HepG2 (cell line): ENCODE results near the gene AFDN. TPM values are rescaled to one million over a fixed set of nuclear protein-coding genes. Genes with fewer than 3 reads are reported as not detected.

Experiments
- AKNA ChIP-seq: sonication (generic); formaldehyde crosslinking; IDR thresholded peaks from 2 replicates; pipeline ENCODE4 v1.4.0; 2020; ENCODE audit warnings: missing genetic modification reagents, borderline replicate concordance
- BATF2 ChIP-seq: sonication (generic); formaldehyde crosslinking; IDR thresholded peaks from 2 replicates; pipeline ENCODE4 v1.8.0; 2022; ENCODE audit warnings: mild to moderate bottlenecking, missing genetic modification reagents, moderate library complexity
- GTF2F1 ChIP-seq: fragments of 150-350 bp; IDR thresholded peaks from 2 replicates; pipeline ENCODE4 v1.6.1; 2014; ENCODE audit warnings: low read length
- MED13 ChIP-seq: sonication (generic); formaldehyde crosslinking; IDR thresholded peaks from 2 replicates; pipeline ENCODE4 v1.5.0; 2020; ENCODE audit warnings: missing genetic modification reagents
- MTA3 ChIP-seq: sonication (generic); formaldehyde crosslinking; IDR thresholded peaks from 2 replicates; pipeline ENCODE4 v1.4.0; 2020; ENCODE audit warnings: missing genetic modification reagents
- NCOA5 ChIP-seq: sonication (generic); formaldehyde crosslinking; IDR thresholded peaks from 2 replicates; pipeline ENCODE4 v1.4.0; 2020; ENCODE audit warnings: missing genetic modification reagents
- PRDM4 ChIP-seq: sonication (generic); formaldehyde crosslinking; IDR thresholded peaks from 2 replicates; pipeline ENCODE4 v1.9.0; 2021; ENCODE audit warnings: missing genetic modification reagents, borderline replicate concordance
- REL ChIP-seq: sonication (generic); formaldehyde crosslinking; conservative IDR thresholded peaks from 2 replicates; pipeline ENCODE4 v1.8.0; 2022; ENCODE audit warnings: mild to moderate bottlenecking, missing genetic modification reagents, moderate library complexity
- SSRP1 ChIP-seq: IDR thresholded peaks from 2 replicates; pipeline ENCODE4 v1.6.1; 2016; ENCODE audit warnings: control low read depth
- TFDP2 ChIP-seq: sonication (generic); formaldehyde crosslinking; IDR thresholded peaks from 2 replicates; pipeline ENCODE4 v1.4.0; 2020; ENCODE audit warnings: missing genetic modification reagents
- ZNF34 ChIP-seq: sonication (generic); formaldehyde crosslinking; IDR thresholded peaks from 2 replicates; pipeline ENCODE4 v1.4.0; 2020; ENCODE audit warnings: mild to moderate bottlenecking, missing genetic modification reagents, borderline replicate concordance
- ZNF44 ChIP-seq: sonication (generic); formaldehyde crosslinking; IDR thresholded peaks from 2 replicates; pipeline ENCODE4 v1.5.1; 2020; ENCODE audit warnings: mild to moderate bottlenecking, missing genetic modification reagents
- ZNF660 ChIP-seq: sonication (generic); formaldehyde crosslinking; IDR thresholded peaks from 2 replicates; pipeline ENCODE4 v1.5.1; 2020; ENCODE audit warnings: mild to moderate bottlenecking, low read depth, missing genetic modification reagents, borderline replicate concordance
- ZNF792 ChIP-seq: IDR thresholded peaks from 2 replicates; pipeline ENCODE4 v1.6.1; 2016
- ZNF850 ChIP-seq: sonication (generic); formaldehyde crosslinking; conservative IDR thresholded peaks from 2 replicates; pipeline ENCODE4 v1.9.0; 2021; ENCODE audit warnings: mild to moderate bottlenecking, missing genetic modification reagents
- ZXDC ChIP-seq: sonication (generic); formaldehyde crosslinking; IDR thresholded peaks from 2 replicates; pipeline ENCODE4 v1.5.0; 2020; ENCODE audit warnings: mild to moderate bottlenecking, missing genetic modification reagents
- polyA plus RNA-seq, 8 experiments: library from polyadenylated mRNA; depleted of rRNA in 3 of 8; stranded (reverse) in 7 of 8; unstranded in 1 of 8; fragments of >200 nt; fragmentation: Illumina TruSeq in 4 of 8; extraction: Trizol in 4 of 8; gene quantifications; 2 replicates each; pipeline versions ENCODE4 v1.2.1 to v1.2.3, GENCODE V29; 2011 to 2016; ENCODE audit warnings: low read depth in 4 of 8, missing spikeins in 1 of 8, mixed read lengths in 1 of 8; ENCODE audit not compliant: insufficient read depth in 1 of 8
- total RNA-seq, 5 experiments: library from RNA; depleted of rRNA; stranded (reverse); fragments of >200 nt; fragmentation: Illumina TruSeq; extraction: Trizol; gene quantifications; 2 replicates each; pipeline ENCODE4 v1.2.3, GENCODE V29; 2016; ENCODE audit warnings: low read depth in 1 of 5

AFDN gene
- total and polyA plus RNA-seq, 2 of the 13 experiments (the other 11 are each of a cell fraction or from before 2014, with no cell fraction given), result 136 to 151 TPM

GRCh38 chr6:167826230-167826895, 348 bp upstream of the AFDN start (continued):
- 0 out of 2 replicates have a peak, but pooled peaks have one; percentile 56 for TF ChIP-seq PRDM4 (CRISPR knock-in tag)
- TF ChIP-seq ZNF34, result peak; percentile 97; the same call in 1 of the 2 replicates
- no peak for TF ChIP-seq ZNF792 (CRISPR knock-in tag)
- TF ChIP-seq ZXDC (CRISPR knock-in tag), result no peak
- TF ChIP-seq SSRP1 (CRISPR knock-in tag), result 0 out of 2 replicates have a peak, but pooled peaks have one; percentile 31
- TF ChIP-seq NCOA5, result no peak
- no peak; the same call in 1 of the 2 replicates for TF ChIP-seq ZNF660 (CRISPR knock-in tag)
- 0 out of 2 replicates have a peak, but pooled peaks have one; percentile 28 for TF ChIP-seq REL (CRISPR knock-in tag)
- TF ChIP-seq ZNF44 (CRISPR knock-in tag), result peak; percentile 96; the same call in 1 of the 2 replicates
- TF ChIP-seq MED13 (CRISPR knock-in tag), result no peak; the same call in none of the 2 replicates
- no peak for TF ChIP-seq MTA3
- 0 out of 2 replicates have a peak, but pooled peaks have one; percentile 68 for TF ChIP-seq BATF2 (CRISPR knock-in tag)
- TF ChIP-seq TFDP2 (CRISPR knock-in tag), result no peak
- TF ChIP-seq GTF2F1, result no peak
- peak; percentile 40; the same call in 1 of the 2 replicates for TF ChIP-seq ZNF850
- no peak for TF ChIP-seq AKNA
